Activated CD8-positive, alpha-beta memory T cell treated with anti-CD3 and anti-CD28 coated beads, Interleukin-2, amount 10 ng/mL, durations not matched to agents 7 days and 5 days (primary cell): ENCODE data around the gene SLC6A16. TPM values are rescaled to one million over a fixed set of nuclear protein-coding genes. Genes with fewer than 3 reads are reported as not detected.

Experiments
- ATAC-seq: fragments of 150-1000 bp; cut with Tn5 transposase; one replicate; pipeline ENCODE4 v1.10.0; 2021; ENCODE audit warnings: moderate library complexity
- CTCF ChIA-PET: fragments of 350-600 bp; sonication (Branson Sonifier 250); formaldehyde crosslinking; loops from one replicate; lab custom pipeline; 2021; ENCODE audit warnings: antibody characterized with exemption; lab: Charles Lee
- DNase-seq: peaks from one replicate; pipeline ENCODE4 v3.0.0-alpha.2; 2020
- H3K27ac Mint-ChIP-seq: one replicate; pipeline ENCODE4 v1.8.0; 2021; ENCODE audit warnings: mild to moderate bottlenecking, mixed read lengths
- H3K27me3 Mint-ChIP-seq: one replicate; pipeline ENCODE4 v1.8.0; 2021; ENCODE audit warnings: mixed read lengths
- H3K36me3 Mint-ChIP-seq: one replicate; pipeline ENCODE4 v1.8.0; 2021; ENCODE audit warnings: mild to moderate bottlenecking, mixed read lengths
- H3K4me1 Mint-ChIP-seq: one replicate; pipeline ENCODE4 v1.8.0; 2021; ENCODE audit warnings: mixed read lengths
- H3K4me3 Mint-ChIP-seq: one replicate; pipeline ENCODE4 v1.8.0; 2021; ENCODE audit warnings: mild to moderate bottlenecking, moderate library complexity, mixed read lengths
- H3K9me3 Mint-ChIP-seq: one replicate; pipeline ENCODE4 v1.8.0; 2022; ENCODE audit warnings: low read depth, mixed read lengths
- total RNA-seq, 2 experiments: library from RNA; stranded (reverse); gene quantifications; one replicate each; pipeline ENCODE4 v1.2.3, GENCODE V29; 2021

SLC6A16 gene
- total RNA-seq, 2 experiments from 2014 or later, result 2.5 to 2.7 TPM

DNA sequence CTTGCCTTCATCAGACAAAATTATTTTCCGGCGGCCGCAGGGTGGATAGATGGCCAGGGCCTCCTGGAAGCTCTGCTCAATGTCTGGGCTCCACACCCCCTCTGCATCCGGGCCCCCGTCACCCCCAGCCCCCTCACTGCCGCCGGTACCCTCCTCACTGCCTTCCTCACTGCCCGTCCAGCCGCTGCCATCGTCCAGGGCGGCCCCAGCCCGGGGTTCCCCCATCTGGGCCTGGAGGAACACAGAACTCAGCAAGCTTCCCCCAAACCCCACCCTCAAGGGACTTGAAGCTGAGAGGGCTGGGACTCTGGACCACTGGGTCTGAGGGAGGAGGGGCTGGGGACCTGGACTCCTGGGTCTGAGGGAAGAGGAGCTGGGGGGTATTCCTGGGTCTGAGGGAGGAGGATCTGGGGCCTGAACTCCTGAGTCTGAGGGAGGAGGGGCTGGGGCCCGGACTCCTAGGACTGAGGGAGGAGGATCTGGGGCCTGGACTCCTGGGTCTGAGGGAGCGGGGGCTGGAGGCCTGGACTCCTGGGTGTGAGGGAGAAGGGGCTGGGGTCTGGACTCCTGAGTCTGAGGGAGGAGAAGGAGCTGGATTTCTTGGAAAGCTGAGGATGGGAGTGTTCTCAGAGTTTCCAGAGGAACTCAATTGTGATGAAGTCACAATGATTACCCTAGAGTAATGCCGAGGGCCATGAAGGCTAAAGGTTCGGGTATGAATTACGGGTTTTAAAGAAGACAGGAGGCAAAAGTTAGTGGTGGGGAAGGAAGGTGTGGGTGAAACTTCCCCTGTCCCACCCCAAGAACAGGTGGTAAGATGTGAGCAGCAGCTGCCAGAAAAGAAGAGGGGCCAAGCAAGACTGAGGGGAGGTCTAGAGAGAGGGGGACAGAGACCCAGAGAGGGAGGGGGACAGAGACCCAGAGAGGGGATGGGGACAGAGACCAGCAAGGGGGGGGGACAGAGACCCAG is 35.1 kb upstream of the SLC6A16 start:
- H3K9me3 Mint-ChIP-seq, result no peaks in the 10 kb centered on the region
- no peak for ATAC-seq
- H3K36me3 Mint-ChIP-seq, result no peaks in the 10 kb centered on the region
- no peak overlapping the region for H3K27ac Mint-ChIP-seq
- no peak overlapping the region for H3K4me3 Mint-ChIP-seq
- CTCF ChIA-PET, result interaction anchor here (0.6 kb wide), 1 partner anchor 14 kb away, joined by 3 read pairs; no protein-coding TSS in a partner anchor
- peaks cover 2% of the 10 kb centered on the region for H3K4me1 Mint-ChIP-seq
- peaks cover 27% of the 10 kb centered on the region for H3K27me3 Mint-ChIP-seq
- DNase-seq, result no peak

DNA sequence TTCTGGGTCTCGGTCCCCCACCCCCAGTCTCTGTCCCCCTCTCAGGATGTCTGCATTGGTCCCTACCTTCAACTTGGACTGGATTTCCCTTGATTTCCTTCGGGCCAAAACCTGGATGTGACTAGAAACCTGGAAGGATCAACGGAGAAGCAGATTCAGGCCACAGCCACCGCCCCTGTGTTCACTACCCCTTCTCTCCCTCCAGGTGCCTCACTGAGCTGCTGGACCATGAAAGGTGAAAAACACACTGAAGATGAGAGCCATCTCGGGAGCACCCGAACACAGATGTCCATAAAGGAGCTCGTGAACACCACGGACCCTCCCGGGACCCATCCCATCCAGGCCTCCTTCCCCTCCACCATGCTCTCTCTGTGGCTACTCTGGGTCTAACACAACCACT is 32.2 kb upstream of the SLC6A16 start:
- CTCF ChIA-PET, result interaction anchor here (0.8 kb wide), 1 partner anchor 112 kb away, joined by 3 read pairs; no protein-coding TSS in a partner anchor
- peaks cover 22% of the 10 kb centered on the region for H3K27me3 Mint-ChIP-seq
- no peaks in the 10 kb centered on the region for H3K36me3 Mint-ChIP-seq
- H3K4me1 Mint-ChIP-seq, result peaks cover 2% of the 10 kb centered on the region
- H3K4me3 Mint-ChIP-seq, result no peak overlapping the region
- ATAC-seq (no peak), DNase-seq (no peak)
- no peak overlapping the region for H3K27ac Mint-ChIP-seq
- no peaks in the 10 kb centered on the region for H3K9me3 Mint-ChIP-seq

DNA sequence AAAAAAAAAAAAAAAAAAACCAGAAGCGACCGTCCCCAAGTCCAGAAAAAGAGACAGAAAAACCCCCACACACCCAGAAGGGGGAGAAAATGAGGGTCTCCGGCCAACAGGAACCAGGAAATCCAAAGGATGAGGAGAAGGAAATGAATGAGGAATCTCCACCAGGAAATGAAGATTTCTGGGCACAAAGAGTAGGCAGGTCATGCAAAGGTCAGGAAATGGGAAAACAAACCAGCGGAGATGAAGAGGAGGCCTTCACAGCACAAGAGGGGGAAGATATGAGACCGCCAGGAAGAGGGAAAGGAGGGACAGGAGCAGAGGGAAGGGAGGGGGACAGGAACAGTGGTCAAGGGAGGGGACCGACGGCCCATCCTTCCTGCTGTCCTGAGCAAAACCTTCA is 31.4 kb upstream of the SLC6A16 start:
- CTCF ChIA-PET, result no interaction called here
- H3K27ac Mint-ChIP-seq, result no peak overlapping the region
- ATAC-seq (no peak), DNase-seq (no peak)
- H3K4me3 Mint-ChIP-seq, result no peak overlapping the region
- no peaks in the 10 kb centered on the region for H3K36me3 Mint-ChIP-seq
- peaks cover 2% of the 10 kb centered on the region for H3K4me1 Mint-ChIP-seq
- peaks cover 22% of the 10 kb centered on the region for H3K27me3 Mint-ChIP-seq
- H3K9me3 Mint-ChIP-seq, result no peaks in the 10 kb centered on the region

DNA sequence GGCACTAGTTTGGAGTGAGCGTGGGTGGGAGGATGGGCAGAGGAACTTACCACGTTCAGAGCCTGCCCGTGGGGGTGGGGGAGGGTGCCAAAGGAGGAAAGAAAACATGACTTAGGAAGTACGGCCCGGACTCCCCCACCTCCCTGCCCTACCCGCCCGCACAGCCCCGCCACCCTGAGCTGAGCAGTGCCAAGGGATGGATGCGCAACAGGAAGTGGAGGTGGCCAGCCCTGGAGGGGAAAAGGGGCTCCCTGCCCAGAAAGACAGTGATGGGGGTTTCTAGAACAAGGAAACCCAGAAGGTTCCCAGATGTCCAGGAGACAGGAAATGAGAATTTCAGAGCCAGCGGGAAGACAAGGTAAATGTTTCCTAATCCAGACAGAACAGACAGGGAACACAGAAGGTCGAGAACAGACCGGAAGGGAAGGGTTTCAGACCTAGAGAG is 30.9 kb upstream of the SLC6A16 start:
- H3K4me1 Mint-ChIP-seq, result peaks cover 2% of the 10 kb centered on the region
- no peak overlapping the region for H3K4me3 Mint-ChIP-seq
- ATAC-seq (no peak), DNase-seq (no peak)
- no peaks in the 10 kb centered on the region for H3K36me3 Mint-ChIP-seq
- no peaks in the 10 kb centered on the region for H3K9me3 Mint-ChIP-seq
- CTCF ChIA-PET, result no interaction called here
- peaks cover 22% of the 10 kb centered on the region for H3K27me3 Mint-ChIP-seq
- H3K27ac Mint-ChIP-seq, result no peak overlapping the region

DNA sequence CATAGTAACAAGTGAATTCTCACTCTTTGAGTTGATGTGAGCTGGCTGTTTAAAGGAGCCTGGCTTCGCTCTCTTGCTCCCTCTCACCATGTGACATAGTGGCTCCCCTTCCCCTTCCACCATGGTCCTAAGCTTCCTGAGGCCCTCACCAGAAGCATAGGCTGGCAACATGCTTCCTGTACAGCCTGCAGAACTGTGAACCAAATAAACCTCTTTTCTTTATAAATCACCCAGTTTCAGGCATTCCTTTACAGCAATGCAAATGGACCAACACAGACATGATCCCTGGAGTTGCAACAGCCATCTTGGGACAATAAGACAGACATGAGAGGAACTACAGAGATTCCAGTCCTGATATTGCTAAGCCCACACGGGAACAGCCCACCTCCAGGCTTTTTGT is 24.6 kb upstream of the SLC6A16 start:
- Mint-ChIP-seq H3K27me3 (no peaks in the 10 kb centered on the region), H3K4me1 (peaks cover 6% of the 10 kb centered on the region), H3K9me3 (peaks cover 3% of the 10 kb centered on the region), H3K36me3 (no peaks in the 10 kb centered on the region), H3K4me3 (no peak overlapping the region), H3K27ac (no peak overlapping the region)
- DNase-seq (no peak), ATAC-seq (no peak)
- CTCF ChIA-PET, result interaction anchor here (1.5 kb wide), 1 partner anchor 20 kb away, joined by 5 read pairs; no protein-coding TSS in a partner anchor

DNA sequence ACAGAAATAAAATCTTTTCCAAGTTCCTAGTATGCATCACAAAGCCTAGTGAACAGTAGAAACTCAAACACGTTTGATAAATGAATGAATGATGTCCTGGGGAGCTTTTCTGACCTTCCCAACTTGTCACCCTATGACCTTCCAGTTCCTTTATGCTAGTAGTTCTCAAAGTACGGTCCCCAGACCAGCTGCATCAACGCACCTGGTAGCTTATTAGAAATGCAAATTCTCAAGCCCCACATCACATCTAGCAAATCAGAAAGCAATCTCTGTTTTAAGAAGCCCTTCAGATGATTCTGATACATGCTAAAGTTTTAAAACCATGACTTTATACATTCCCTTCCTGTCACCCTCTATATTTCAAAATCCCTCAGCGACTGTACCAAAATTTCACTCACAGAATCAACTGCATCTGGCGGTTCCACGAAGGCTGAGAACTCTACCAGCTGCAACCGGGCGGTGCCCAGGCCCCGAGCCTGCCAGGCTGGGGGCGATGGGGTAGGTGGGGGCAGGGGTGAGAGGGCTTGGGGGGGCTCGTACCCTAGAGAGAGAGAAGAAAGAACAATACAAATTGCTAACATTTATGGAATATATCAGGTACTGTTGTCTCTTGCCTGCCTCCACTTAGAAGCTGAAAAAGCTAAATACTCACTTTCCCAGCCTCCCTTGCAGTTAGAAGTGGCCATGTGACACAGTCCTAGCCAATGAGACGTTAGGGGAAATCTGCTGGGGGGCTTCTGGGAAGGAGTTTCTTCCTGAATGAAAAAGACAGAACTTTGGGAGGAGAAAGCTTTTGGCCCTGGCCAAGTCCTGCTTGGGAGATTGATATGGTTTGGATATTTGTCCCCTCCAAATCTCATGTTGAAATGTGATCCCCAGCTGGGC is 23.6 kb upstream of the SLC6A16 start:
- ATAC-seq (no peak), DNase-seq (no peak)
- H3K9me3 Mint-ChIP-seq, result peaks cover 3% of the 10 kb centered on the region
- no peak overlapping the region for H3K4me3 Mint-ChIP-seq
- H3K36me3 Mint-ChIP-seq, result no peaks in the 10 kb centered on the region
- CTCF ChIA-PET, result interaction anchor here (1.5 to 1.9 kb wide), 3 partner anchors 10 to 21 kb away, joined by 3 to 5 read pairs (median 4); no protein-coding TSS in a partner anchor
- H3K27ac Mint-ChIP-seq, result no peak overlapping the region
- H3K4me1 Mint-ChIP-seq, result peaks cover 7% of the 10 kb centered on the region
- no peaks in the 10 kb centered on the region for H3K27me3 Mint-ChIP-seq

DNA sequence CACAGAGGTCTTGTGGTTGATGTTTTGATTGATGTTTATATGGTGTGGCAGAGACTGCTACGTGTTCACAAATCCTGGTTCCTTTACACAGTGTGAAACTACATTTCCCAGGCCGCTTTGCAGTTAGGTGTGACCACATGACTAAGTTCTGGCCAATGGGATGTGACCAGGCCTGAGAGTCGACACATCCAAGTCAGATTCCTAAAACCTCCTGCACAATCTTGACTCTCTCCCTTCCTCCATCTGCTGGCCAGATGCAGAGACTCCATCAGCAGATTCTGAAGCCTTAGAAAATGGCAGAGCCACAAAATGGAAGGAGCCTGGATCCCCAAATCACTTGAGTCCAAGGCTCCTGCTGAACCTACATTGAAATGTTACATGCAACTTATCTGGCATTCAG is 22.8 kb upstream of the SLC6A16 start:
- DNase-seq (no peak), ATAC-seq (peak; percentile 49)
- CTCF ChIA-PET, result interaction anchor here (1.5 to 1.9 kb wide), 3 partner anchors 11 to 20 kb away, joined by 3 to 5 read pairs (median 4); no protein-coding TSS in a partner anchor
- Mint-ChIP-seq H3K27me3 (no peaks in the 10 kb centered on the region), H3K9me3 (peaks cover 3% of the 10 kb centered on the region), H3K4me1 (peaks cover 7% of the 10 kb centered on the region), H3K36me3 (no peaks in the 10 kb centered on the region), H3K27ac (peak overlapping the region; percentile 24), H3K4me3 (no peak overlapping the region)

GRCh38 chr19:49347191-49347590 is 22.2 kb upstream of the SLC6A16 start:
- H3K4me3 Mint-ChIP-seq, result no peak overlapping the region
- CTCF ChIA-PET, result interaction anchor here (1.6 to 1.9 kb wide), 2 partner anchors 11 to 19 kb away, joined by 3 to 4 read pairs; no protein-coding TSS in a partner anchor
- no peaks in the 10 kb centered on the region for H3K36me3 Mint-ChIP-seq
- H3K4me1 Mint-ChIP-seq, result peaks cover 7% of the 10 kb centered on the region
- H3K9me3 Mint-ChIP-seq, result peaks cover 3% of the 10 kb centered on the region
- no peak for ATAC-seq
- DNase-seq, result no peak
- H3K27ac Mint-ChIP-seq, result no peak overlapping the region
- H3K27me3 Mint-ChIP-seq, result no peaks in the 10 kb centered on the region

GRCh38 chr19:49344505-49345423 is 19.8 kb upstream of the SLC6A16 start:
- DNase-seq (no peak), ATAC-seq (no peak)
- CTCF ChIA-PET, result interaction anchor here (1.1 to 1.2 kb wide), 3 partner anchors 43 to 75 kb away, joined by 3 read pairs; no protein-coding TSS in a partner anchor
- H3K9me3 Mint-ChIP-seq, result peaks cover 3% of the 10 kb centered on the region
- peak overlapping the region; percentile 50 for H3K27ac Mint-ChIP-seq
- H3K4me1 Mint-ChIP-seq, result peaks cover 15% of the 10 kb centered on the region
- H3K27me3 Mint-ChIP-seq, result no peaks in the 10 kb centered on the region
- no peak overlapping the region for H3K4me3 Mint-ChIP-seq
- peaks cover 7% of the 10 kb centered on the region for H3K36me3 Mint-ChIP-seq

DNA sequence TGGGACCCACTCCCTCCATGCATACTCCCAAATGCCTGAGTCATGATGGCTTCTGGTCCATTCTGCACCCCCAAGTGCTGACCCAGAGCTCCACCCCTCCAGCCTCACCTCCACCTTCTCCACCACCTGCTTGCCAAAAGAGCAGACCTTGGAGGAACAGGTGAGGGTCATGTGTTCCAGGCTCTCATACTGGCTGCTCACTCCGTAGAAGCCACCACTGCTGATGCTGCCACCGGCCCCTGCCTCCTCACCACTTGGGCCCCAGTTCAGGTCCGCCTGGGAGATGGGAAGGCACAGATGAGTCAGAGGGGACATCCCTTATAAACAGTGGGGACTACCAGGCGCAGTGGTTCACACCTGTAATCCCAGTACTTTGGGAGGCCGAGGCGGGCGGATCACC is 18.1 kb upstream of the SLC6A16 start:
- peaks cover 19% of the 10 kb centered on the region for H3K36me3 Mint-ChIP-seq
- DNase-seq, result no peak
- no peaks in the 10 kb centered on the region for H3K9me3 Mint-ChIP-seq
- no peak overlapping the region for H3K27ac Mint-ChIP-seq
- H3K4me1 Mint-ChIP-seq, result peaks cover 26% of the 10 kb centered on the region
- H3K27me3 Mint-ChIP-seq, result no peaks in the 10 kb centered on the region
- CTCF ChIA-PET, result interaction anchor here (0.8 kb wide), 1 partner anchor 11 kb away, joined by 3 read pairs; no protein-coding TSS in a partner anchor
- H3K4me3 Mint-ChIP-seq, result no peak overlapping the region
- ATAC-seq, result no peak

- Mint-ChIP-seq H3K4me1 (peaks cover 30% of the 10 kb centered on the region), H3K27me3 (no peaks in the 10 kb centered on the region), H3K36me3 (peaks cover 25% of the 10 kb centered on the region), H3K27ac (no peak overlapping the region), H3K4me3 (no peak overlapping the region), H3K9me3 (no peaks in the 10 kb centered on the region)
- CTCF ChIA-PET, result interaction anchor here (0.8 to 1.0 kb wide), 2 partner anchors 10 to 49 kb away, joined by 3 read pairs; no protein-coding TSS in a partner anchor
- ATAC-seq, result no peak
- DNase-seq, result no peak
These were observed 17.3 kb upstream of the SLC6A16 start for GRCh38 chr19:49342291-49342721.
